GM06990 (cell line): ENCODE results near the gene SCNN1B.

ENCODE experiments used
- DNase-seq: peaks from one replicate; pipeline ENCODE4 v3.0.0-alpha.2; 2011; ENCODE audit not compliant: insufficient read length; ENCODE audit errors: extremely low read depth
- H3K27me3 ChIP-seq: replicated peaks from 2 replicates; pipeline ENCODE4 v1.6.0; 2011; ENCODE audit warnings: low read length; ENCODE audit not compliant: control insufficient read depth, insufficient read depth
- H3K36me3 ChIP-seq: 2 replicates; pipeline ENCODE4 v1.5.1; 2011; ENCODE audit warnings: low read length; ENCODE audit not compliant: control insufficient read depth, insufficient read depth
- H3K4me3 ChIP-seq: replicated peaks from 2 replicates; pipeline ENCODE4 v1.5.1; 2011; ENCODE audit warnings: low read depth, mild to moderate bottlenecking, control low read depth, low read length
- CTCF ChIP-seq: IDR thresholded peaks from 2 replicates; pipeline ENCODE4 v1.5.1; 2011; ENCODE audit warnings: low read length, control low read depth, mild to moderate bottlenecking, inconsistent platforms; ENCODE audit not compliant: insufficient read depth, poor library complexity, severe bottlenecking

The SCNN1B gene

DNA sequence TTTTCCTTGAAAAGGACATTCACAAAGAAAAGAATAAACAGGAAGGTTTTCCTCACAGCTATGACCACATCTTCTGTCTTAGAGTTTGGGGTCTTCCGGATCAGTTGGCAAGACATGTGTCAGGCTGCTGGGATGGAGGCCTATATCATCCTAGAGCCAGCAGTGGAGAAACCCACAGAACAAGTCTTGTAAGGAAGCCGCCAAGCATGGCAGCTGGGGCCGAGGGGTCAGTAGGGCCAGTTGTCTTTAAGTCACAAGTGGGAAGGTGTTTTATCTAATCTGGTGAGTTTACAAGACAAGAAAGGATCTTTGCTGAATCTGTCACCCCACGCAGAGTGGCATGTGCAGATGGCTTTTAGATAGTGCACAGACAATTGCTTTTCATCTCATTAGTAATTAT lies 25.7 kb downstream of the SCNN1B start:
- Histone ChIP-seq H3K4me3 (no peak overlapping the region), H3K27me3 (no peaks in the 10 kb centered on the region), H3K36me3 (no peaks in the 10 kb centered on the region)
- DNase-seq: no peak
- no peak for TF ChIP-seq CTCF

GRCh38 chr16:23330161-23330560 lies 28.1 kb downstream of the SCNN1B start:
- DNase-seq: no peak

GRCh38 chr16:23330583-23331249 lies 28.6 kb downstream of the SCNN1B start:
- no peak for DNase-seq
- Histone ChIP-seq H3K4me3 (no peak overlapping the region), H3K27me3 (no peaks in the 10 kb centered on the region), H3K36me3 (no peaks in the 10 kb centered on the region)
- TF ChIP-seq CTCF: no peak

More at GRCh38 chr16:23330161-23330560, 28.1 kb downstream of the SCNN1B start:
- no peak overlapping the region for H3K4me3 ChIP-seq
- TF ChIP-seq CTCF: no peak
- H3K36me3 ChIP-seq: no peaks in the 10 kb centered on the region
- no peaks in the 10 kb centered on the region for H3K27me3 ChIP-seq

GRCh38 chr16:23333034-23333579 lies 31.0 kb downstream of the SCNN1B start:
- no peak overlapping the region for H3K4me3 ChIP-seq
- no peak for TF ChIP-seq CTCF
- H3K36me3 ChIP-seq: no peaks in the 10 kb centered on the region
- DNase-seq: no peak
- no peaks in the 10 kb centered on the region for H3K27me3 ChIP-seq

GRCh38 chr16:23333831-23334456 lies 31.8 kb downstream of the SCNN1B start:
- no peak for TF ChIP-seq CTCF
- no peak for DNase-seq

GRCh38 chr16:23334457-23334853 lies 32.4 kb downstream of the SCNN1B start:
- TF ChIP-seq CTCF: no peak
- H3K36me3 ChIP-seq: no peaks in the 10 kb centered on the region
- peak; percentile 80 for DNase-seq
- H3K27me3 ChIP-seq: no peaks in the 10 kb centered on the region
- no peak overlapping the region for H3K4me3 ChIP-seq

More at GRCh38 chr16:23333831-23334456, 31.8 kb downstream of the SCNN1B start:
- no peaks in the 10 kb centered on the region for H3K27me3 ChIP-seq
- H3K4me3 ChIP-seq: no peak overlapping the region
- H3K36me3 ChIP-seq: no peaks in the 10 kb centered on the region
